SJCRH30 (cell line): ENCODE results near the gene PPP1R13B. TPM values are rescaled to one million over a fixed set of nuclear protein-coding genes. Genes with fewer than 3 reads are reported as not detected.

Experiments
- DNase-seq, 2 experiments: peaks; one replicate each; pipeline ENCODE4 v3.0.0-alpha.2; 2015 to 2020
- H3K27ac ChIP-seq: fragments of 250-450 bp; sonication (Bioruptor Pico); 2 replicates; pipeline ENCODE4 v1.5.1; 2020; ENCODE audit warnings: mild to moderate bottlenecking, moderate library complexity
- H3K27me3 ChIP-seq: fragments of 250-450 bp; sonication (Bioruptor Pico); 2 replicates; pipeline ENCODE4 v1.5.1; 2020; ENCODE audit warnings: mild to moderate bottlenecking, moderate library complexity
- H3K36me3 ChIP-seq: fragments of 250-450 bp; sonication (Bioruptor Pico); 2 replicates; pipeline ENCODE4 v1.5.1; 2020; ENCODE audit warnings: mild to moderate bottlenecking, moderate library complexity
- H3K4me1 ChIP-seq: fragments of 250-450 bp; sonication (Bioruptor Pico); 2 replicates; pipeline ENCODE4 v1.5.1; 2020; ENCODE audit warnings: mild to moderate bottlenecking, moderate library complexity
- H3K4me3 ChIP-seq: fragments of 250-450 bp; sonication (Bioruptor Pico); 2 replicates; pipeline ENCODE4 v1.5.1; 2020; ENCODE audit warnings: mild to moderate bottlenecking, moderate library complexity
- H3K9me3 ChIP-seq: fragments of 250-450 bp; sonication (Bioruptor Pico); replicated peaks from 2 replicates; pipeline ENCODE4 v1.5.1; 2020; ENCODE audit warnings: mild to moderate bottlenecking, moderate library complexity
- total RNA-seq: library from RNA; depleted of rRNA; stranded (reverse); fragments of >200 nt; shearing (Covaris generic); gene quantifications from 2 replicates; pipeline ENCODE4 v1.2.3, GENCODE V29; 2014

PPP1R13B gene
- total RNA-seq, 1 experiment from 2014 or later = 10.5 TPM

GRCh38 chr14:103838117-103838516 is 9.3 kb downstream of the PPP1R13B start:
- no peaks in the 10 kb centered on the region for H3K36me3 ChIP-seq
- no peaks in the 10 kb centered on the region for H3K9me3 ChIP-seq
- H3K4me3 ChIP-seq = no peak overlapping the region
- no peak overlapping the region for H3K27ac ChIP-seq
- no peaks in the 10 kb centered on the region for H3K27me3 ChIP-seq
- DNase-seq = no peak
- H3K4me1 ChIP-seq = no peaks in the 10 kb centered on the region

DNA sequence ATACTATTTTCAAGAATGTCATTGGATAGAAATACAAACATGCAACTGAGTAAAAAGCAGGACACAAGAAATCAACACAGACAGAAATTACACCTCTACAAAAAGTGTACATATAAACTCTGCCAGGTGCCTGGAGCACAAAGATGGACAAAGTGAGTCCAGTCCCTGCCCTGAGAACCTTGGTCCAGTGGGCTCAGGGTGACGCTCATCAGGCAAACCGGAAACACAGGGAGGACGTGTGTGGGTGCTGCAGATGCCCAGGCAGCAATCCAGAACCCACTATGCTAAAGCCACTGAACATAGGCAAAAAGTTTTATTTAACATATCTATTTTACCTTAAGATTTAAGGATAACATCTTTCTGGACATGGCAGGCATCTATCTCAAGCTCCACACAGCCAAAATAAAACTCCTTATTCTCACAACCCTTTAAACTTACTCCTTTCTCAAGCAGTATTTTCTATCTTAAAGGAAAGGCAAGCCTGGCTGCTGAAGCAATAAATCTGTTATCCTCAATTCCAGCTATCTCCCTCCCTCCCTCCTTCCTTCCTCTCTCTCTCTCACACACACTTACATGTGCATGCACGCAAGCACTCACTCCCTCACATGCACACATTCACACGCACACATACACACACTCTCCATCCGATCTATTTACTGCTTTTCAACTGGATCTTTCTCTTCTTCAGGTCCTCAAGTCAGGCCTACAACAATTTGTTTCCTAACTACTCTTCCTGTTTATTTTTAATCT is 10.2 kb downstream of the PPP1R13B start:
- H3K4me1 ChIP-seq = no peaks in the 10 kb centered on the region
- no peak for DNase-seq
- H3K27me3 ChIP-seq = no peaks in the 10 kb centered on the region
- H3K27ac ChIP-seq = no peak overlapping the region
- no peaks in the 10 kb centered on the region for H3K36me3 ChIP-seq
- no peaks in the 10 kb centered on the region for H3K9me3 ChIP-seq
- no peak overlapping the region for H3K4me3 ChIP-seq

- H3K27ac ChIP-seq = no peak overlapping the region
- no peak for DNase-seq
Observed at GRCh38 chr14:103834956-103835355, 12.4 kb downstream of the PPP1R13B start.

GRCh38 chr14:103833711-103834110 is 13.7 kb downstream of the PPP1R13B start:
- DNase-seq = no peak
- Histone ChIP-seq H3K27me3 (no peaks in the 10 kb centered on the region), H3K9me3 (no peaks in the 10 kb centered on the region), H3K4me1 (no peaks in the 10 kb centered on the region), H3K27ac (no peak overlapping the region), H3K36me3 (no peaks in the 10 kb centered on the region), H3K4me3 (no peak overlapping the region)

More at GRCh38 chr14:103834956-103835355, 12.4 kb downstream of the PPP1R13B start:
- Histone ChIP-seq H3K4me3 (no peak overlapping the region), H3K36me3 (no peaks in the 10 kb centered on the region), H3K4me1 (no peaks in the 10 kb centered on the region), H3K9me3 (no peaks in the 10 kb centered on the region), H3K27me3 (no peaks in the 10 kb centered on the region)

DNA sequence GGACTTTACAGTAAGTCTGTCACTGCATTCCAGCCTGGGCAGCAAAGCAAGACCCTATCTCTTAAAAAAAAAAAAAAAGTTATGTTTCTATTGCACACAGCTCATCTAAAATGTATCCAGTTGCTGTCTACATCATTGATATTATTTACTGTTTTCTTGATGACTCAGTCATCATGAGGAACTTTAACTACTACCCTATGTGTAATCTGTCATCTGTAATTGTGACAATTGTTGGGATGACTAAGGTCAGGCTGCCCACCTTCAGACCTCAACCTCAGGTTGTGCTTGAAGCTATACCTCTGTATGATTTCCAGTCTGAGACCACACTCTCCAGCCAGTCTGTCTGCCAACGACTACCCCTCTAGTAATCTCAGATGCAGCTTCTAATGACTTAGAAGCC is 15.3 kb downstream of the PPP1R13B start:
- no peak for DNase-seq
- Histone ChIP-seq H3K36me3 (no peaks in the 10 kb centered on the region), H3K27ac (no peak overlapping the region), H3K4me1 (no peaks in the 10 kb centered on the region), H3K9me3 (no peaks in the 10 kb centered on the region), H3K4me3 (no peak overlapping the region), H3K27me3 (no peaks in the 10 kb centered on the region)

DNA sequence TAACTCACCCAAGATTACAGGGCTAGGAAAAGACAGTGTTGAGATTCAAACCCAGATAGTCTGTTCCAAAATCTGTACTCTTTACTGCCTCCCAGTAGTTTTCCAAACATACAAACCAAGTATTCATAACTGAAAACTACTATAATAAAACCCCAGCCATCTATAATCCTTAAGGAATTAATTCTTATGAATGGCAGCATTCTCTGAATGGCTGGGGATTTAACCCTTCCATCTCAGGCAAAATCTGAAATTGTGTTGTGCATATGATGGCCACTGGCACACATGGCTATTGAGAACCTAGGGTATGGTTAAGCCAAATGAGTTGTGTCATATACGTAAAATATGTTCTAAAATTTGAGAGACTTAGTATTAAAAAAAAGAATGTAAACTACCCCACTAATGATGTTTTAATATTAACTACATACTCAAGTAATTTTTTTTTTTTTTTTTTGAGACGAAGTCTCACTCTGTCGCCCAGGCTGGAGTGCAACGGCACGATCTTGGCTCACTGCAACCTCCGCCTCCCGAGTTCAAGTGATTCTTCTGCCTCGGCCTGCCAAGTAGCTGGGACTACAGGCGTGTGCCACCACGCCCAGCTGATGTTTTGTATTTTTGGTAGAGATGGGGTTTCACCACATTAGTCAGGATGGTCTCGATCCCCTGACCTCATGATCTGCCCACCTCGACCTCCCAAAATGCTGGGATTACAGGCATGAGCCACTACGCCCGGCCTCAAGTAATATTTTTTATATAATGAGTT is 16.7 kb downstream of the PPP1R13B start:
- Histone ChIP-seq H3K36me3 (no peaks in the 10 kb centered on the region), H3K4me1 (no peaks in the 10 kb centered on the region), H3K27me3 (no peaks in the 10 kb centered on the region), H3K27ac (no peak overlapping the region), H3K9me3 (no peaks in the 10 kb centered on the region), H3K4me3 (no peak overlapping the region)
- DNase-seq = peak in 1 of 2 experiments; percentile 28

- H3K4me3 ChIP-seq = no peak overlapping the region
- no peak overlapping the region for H3K27ac ChIP-seq
- H3K4me1 ChIP-seq = no peaks in the 10 kb centered on the region
- no peaks in the 10 kb centered on the region for H3K9me3 ChIP-seq
- H3K36me3 ChIP-seq = no peaks in the 10 kb centered on the region
- H3K27me3 ChIP-seq = no peaks in the 10 kb centered on the region
- no peak for DNase-seq
Observed at GRCh38 chr14:103828315-103828967, 18.9 kb downstream of the PPP1R13B start.

GRCh38 chr14:103825101-103825500 is 22.3 kb downstream of the PPP1R13B start:
- H3K36me3 ChIP-seq = no peaks in the 10 kb centered on the region
- H3K4me1 ChIP-seq = peaks cover 5% of the 10 kb centered on the region
- no peak for DNase-seq
- no peaks in the 10 kb centered on the region for H3K9me3 ChIP-seq
- no peak overlapping the region for H3K4me3 ChIP-seq
- H3K27me3 ChIP-seq = no peaks in the 10 kb centered on the region
- no peak overlapping the region for H3K27ac ChIP-seq

- Histone ChIP-seq H3K27ac (no peak overlapping the region), H3K9me3 (no peaks in the 10 kb centered on the region), H3K36me3 (no peaks in the 10 kb centered on the region), H3K4me3 (no peak overlapping the region), H3K27me3 (no peaks in the 10 kb centered on the region), H3K4me1 (peaks cover 5% of the 10 kb centered on the region)
- peak in 1 of 2 experiments; percentile 12 for DNase-seq
Observed at GRCh38 chr14:103820908-103821307, 26.5 kb downstream of the PPP1R13B start.

- Histone ChIP-seq H3K4me1 (peaks cover 5% of the 10 kb centered on the region), H3K4me3 (no peak overlapping the region), H3K27ac (no peak overlapping the region), H3K36me3 (no peaks in the 10 kb centered on the region), H3K27me3 (no peaks in the 10 kb centered on the region), H3K9me3 (no peaks in the 10 kb centered on the region)
- DNase-seq = peak in 1 of 2 experiments; percentile 15
Observed at GRCh38 chr14:103820382-103820781, 27.0 kb downstream of the PPP1R13B start.

GRCh38 chr14:103819503-103820307 is 27.7 kb downstream of the PPP1R13B start:
- Histone ChIP-seq H3K27ac (no peak overlapping the region), H3K4me3 (no peak overlapping the region), H3K36me3 (no peaks in the 10 kb centered on the region), H3K9me3 (no peaks in the 10 kb centered on the region), H3K27me3 (no peaks in the 10 kb centered on the region), H3K4me1 (peaks cover 5% of the 10 kb centered on the region)
- peak; percentile 62 to 77 for DNase-seq

DNA sequence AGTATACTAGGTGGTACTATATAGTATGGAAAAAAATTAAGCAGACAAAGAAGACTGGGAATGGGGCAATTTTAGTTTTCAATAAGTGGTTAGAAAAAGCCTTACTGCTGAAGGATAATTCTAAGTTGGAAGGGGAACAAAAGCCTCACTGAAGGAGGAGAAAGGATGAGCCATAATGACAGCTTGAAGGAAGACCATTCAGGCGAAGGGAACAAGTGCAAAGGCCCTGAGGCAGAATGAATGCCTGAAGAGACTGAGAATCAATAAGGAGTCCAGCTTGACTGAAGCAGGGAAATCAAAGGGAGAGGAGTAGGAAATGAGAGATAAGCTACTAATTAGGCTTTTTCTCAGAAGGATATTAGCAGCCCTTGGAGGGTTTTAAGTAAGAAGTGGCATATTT is 28.5 kb downstream of the PPP1R13B start:
- Histone ChIP-seq H3K9me3 (no peaks in the 10 kb centered on the region), H3K36me3 (no peaks in the 10 kb centered on the region), H3K27ac (no peak overlapping the region), H3K4me3 (no peak overlapping the region), H3K27me3 (no peaks in the 10 kb centered on the region), H3K4me1 (peaks cover 5% of the 10 kb centered on the region)
- no peak for DNase-seq

- Histone ChIP-seq H3K27me3 (no peaks in the 10 kb centered on the region), H3K4me1 (peaks cover 5% of the 10 kb centered on the region), H3K36me3 (no peaks in the 10 kb centered on the region), H3K4me3 (no peak overlapping the region), H3K9me3 (no peaks in the 10 kb centered on the region), H3K27ac (no peak overlapping the region)
- DNase-seq = no peak
Observed at GRCh38 chr14:103818422-103818821, 29.0 kb downstream of the PPP1R13B start.

GRCh38 chr14:103817595-103817994 is 29.8 kb downstream of the PPP1R13B start:
- no peak for DNase-seq
- Histone ChIP-seq H3K27ac (no peak overlapping the region), H3K27me3 (no peaks in the 10 kb centered on the region), H3K4me3 (no peak overlapping the region), H3K9me3 (no peaks in the 10 kb centered on the region), H3K4me1 (peaks cover 5% of the 10 kb centered on the region), H3K36me3 (no peaks in the 10 kb centered on the region)
